CD4-positive, alpha-beta T cell treated with Interleukin-15 for 1 hour (primary cell): ENCODE results near the gene CEACAM7.
"Not testable (repeated sequence)": the region's sequence is repeated elsewhere in the genome, so short reads cannot be mapped to it uniquely, and the experiment has no call there.

Source experiments
- DNase-seq: peaks from one replicate; pipeline ENCODE4 v3.0.0-alpha.2; 2020

Gene CEACAM7

GRCh38 chr19:41699968-41700323 lies 11.9 kb upstream of the CEACAM7 start:
- DNase-seq = no peak

GRCh38 chr19:41699231-41699967 lies 11.3 kb upstream of the CEACAM7 start:
- no peak for DNase-seq

DNA sequence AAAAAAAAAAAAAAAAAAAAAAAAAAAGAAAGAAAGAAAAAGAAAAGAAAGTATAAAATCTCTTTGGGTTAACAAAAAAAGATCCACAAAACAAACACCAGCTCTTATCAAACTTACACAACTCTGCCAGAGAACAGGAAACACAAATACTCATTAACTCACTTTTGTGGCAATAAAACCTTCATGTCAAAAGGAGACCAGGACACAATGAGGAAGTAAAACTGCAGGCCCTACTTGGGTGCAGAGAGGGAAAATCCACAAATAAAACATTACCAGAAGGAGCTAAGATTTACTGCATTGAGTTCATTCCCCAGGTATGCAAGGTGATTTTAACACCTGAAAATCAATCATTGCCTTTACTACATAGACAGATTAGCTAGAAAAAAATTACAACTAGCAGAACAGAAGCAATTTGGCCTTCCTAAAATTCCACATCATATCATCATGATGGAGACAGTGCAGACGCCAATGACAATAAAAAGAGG lies 10.7 kb upstream of the CEACAM7 start:
- DNase-seq = no peak

- DNase-seq = no peak
Measured at GRCh38 chr19:41697198-41697855, 9.3 kb upstream of the CEACAM7 start.

DNA sequence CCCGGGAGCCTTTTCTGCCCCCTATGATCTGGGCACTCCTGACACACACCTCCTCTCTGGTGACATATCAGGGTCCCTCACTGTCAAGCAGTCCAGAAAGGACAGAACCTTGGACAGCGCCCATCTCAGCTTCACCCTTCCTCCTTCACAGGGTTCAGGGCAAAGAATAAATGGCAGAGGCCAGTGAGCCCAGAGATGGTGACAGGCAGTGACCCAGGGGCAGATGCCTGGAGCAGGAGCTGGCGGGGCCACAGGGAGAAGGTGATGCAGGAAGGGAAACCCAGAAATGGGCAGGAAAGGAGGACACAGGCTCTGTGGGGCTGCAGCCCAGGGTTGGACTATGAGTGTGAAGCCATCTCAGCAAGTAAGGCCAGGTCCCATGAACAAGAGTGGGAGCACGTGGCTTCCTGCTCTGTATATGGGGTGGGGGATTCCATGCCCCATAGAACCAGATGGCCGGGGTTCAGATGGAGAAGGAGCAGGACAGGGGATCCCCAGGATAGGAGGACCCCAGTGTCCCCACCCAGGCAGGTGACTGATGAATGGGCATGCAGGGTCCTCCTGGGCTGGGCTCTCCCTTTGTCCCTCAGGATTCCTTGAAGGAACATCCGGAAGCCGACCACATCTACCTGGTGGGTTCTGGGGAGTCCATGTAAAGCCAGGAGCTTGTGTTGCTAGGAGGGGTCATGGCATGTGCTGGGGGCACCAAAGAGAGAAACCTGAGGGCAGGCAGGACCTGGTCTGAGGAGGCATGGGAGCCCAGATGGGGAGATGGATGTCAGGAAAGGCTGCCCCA lies 8.5 kb upstream of the CEACAM7 start:
- DNase-seq = no peak

DNA sequence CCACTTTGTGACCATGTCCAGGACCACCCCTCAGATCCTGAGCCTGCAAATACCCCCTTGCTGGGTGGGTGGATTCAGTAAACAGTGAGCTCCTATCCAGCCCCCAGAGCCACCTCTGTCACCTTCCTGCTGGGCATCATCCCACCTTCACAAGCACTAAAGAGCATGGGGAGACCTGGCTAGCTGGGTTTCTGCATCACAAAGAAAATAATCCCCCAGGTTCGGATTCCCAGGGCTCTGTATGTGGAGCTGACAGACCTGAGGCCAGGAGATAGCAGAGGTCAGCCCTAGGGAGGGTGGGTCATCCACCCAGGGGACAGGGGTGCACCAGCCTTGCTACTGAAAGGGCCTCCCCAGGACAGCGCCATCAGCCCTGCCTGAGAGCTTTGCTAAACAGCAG lies 7.7 kb upstream of the CEACAM7 start:
- DNase-seq = no peak

DNA sequence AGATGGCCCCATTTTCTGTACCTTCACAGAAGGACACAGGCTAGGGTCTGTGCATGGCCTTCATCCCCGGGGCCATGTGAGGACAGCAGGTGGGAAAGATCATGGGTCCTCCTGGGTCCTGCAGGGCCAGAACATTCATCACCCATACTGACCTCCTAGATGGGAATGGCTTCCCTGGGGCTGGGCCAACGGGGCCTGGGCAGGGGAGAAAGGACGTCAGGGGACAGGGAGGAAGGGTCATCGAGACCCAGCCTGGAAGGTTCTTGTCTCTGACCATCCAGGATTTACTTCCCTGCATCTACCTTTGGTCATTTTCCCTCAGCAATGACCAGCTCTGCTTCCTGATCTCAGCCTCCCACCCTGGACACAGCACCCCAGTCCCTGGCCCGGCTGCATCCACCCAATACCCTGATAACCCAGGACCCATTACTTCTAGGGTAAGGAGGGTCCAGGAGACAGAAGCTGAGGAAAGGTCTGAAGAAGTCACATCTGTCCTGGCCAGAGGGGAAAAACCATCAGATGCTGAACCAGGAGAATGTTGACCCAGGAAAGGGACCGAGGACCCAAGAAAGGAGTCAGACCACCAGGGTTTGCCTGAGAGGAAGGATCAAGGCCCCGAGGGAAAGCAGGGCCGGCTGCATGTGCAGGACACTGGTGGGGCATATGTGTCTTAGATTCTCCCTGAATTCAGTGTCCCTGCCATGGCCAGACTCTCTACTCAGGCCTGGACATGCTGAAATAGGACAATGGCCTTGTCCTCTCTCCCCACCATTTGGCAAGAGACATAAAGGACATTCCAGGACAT lies 7.0 kb upstream of the CEACAM7 start:
- DNase-seq = no peak

- no peak for DNase-seq
Measured at GRCh38 chr19:41694196-41694595, 6.1 kb upstream of the CEACAM7 start.

DNA sequence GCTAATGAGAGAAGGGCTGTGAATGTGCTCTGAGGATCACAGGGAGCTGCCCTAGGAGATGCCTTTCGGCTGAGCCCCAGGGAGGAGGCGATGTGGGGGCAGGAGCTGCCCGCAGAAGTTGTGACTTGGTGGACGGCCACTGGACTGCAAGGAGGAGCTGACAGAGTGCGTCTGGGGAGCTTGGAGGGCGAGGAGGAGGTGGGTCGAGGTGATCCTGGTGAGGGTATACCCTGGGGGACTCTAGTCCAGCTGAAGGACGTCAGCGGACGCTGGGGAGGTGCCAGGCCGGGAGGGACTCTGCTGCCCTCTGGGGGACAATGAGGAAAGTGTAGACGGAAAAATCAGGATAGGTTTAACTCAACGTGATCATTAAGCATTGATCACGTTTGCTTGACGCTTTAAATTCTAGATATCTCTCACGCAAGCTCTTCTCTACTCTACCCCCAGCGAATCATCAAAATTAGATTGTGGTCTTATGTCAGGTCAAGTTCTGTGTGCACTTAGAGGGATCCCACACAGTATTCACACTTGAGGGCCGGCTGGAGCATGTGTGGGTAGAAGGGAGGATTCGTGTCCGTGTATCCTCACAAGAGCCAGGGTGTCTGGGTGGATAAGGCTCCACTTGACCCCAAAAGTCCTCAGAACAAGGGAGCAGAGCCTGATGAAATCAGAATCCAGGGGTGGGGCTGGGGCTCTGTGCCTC lies 3.3 kb upstream of the CEACAM7 start:
- DNase-seq = no peak

DNA sequence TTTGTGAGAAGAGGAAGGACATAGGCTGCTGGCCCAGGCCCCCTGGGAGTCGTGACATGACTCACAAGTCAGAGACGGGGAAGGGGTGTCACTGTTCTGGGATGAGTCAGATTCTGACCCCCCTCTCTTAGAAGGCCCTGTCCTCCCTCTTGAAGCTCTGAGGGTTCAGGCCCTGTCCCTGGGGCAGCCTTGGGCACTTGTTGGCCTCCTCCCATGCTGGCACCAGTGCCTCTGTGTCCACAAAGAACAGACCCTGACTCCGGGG lies 2.7 kb upstream of the CEACAM7 start:
- DNase-seq = no peak

DNA sequence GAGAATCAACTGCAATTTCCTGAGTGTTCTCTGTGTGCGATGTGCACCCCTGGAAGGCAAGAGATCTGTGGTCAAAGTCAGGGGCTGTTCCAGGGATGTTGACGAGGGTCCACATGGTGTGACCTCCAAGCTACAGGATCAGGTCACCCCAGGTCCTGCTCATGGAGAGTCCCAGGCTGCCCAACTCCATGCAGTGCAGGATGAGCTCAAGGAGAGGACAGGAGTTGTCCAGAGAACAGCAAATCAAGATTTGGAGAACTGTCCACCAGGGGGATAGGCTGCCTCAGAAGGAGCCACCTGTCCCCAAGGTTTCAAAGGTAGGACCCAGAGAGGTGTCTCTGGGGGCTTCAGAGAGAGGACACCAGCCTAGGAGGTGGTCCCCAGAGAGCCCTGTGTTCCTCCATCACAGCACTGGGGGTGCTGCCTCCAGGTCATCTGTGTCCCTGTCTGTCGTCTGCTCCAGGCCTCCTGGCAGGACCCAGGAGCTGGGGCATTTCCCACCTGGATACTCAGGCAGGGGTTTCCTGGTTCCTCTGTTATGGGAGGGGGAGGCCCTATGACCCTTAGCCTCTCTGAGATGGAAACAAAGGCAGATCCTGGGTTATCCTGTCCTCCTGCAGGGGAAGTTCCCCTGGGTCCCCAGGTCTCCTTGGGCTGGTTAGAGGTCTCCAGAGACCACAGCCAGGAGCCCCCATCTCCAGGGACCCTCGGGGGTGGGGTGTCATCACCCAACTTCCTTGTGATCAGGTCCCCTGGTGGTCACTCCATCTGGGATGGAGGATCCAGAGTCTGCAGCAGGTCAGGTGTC lies 2.1 kb upstream of the CEACAM7 start:
- DNase-seq = no peak

- DNase-seq = no peak
Measured at GRCh38 chr19:41688687-41689086, 617 bp upstream of the CEACAM7 start.

GRCh38 chr19:41687419-41687818 lies 651 bp downstream of the CEACAM7 start:
- DNase-seq = no peak

DNA sequence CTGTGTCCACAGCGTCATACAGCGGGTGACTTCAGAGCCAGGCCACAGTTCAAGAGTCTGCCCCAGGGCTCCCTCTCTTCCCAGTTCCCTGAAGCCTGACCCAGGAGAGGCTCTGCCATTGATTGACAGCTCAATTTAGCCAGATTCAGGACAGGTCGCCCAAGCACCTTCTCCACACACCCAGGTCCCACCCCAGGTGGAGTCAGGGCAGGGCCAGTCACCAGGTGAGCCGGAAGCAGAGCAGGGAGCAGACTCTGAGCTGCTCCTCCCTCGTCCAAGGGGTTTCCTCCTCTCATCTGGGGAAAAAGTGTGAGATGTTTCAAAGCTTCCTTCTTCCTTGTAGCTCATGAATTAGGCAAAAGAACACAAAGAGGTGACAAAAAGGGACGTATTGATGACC lies 5.6 kb downstream of the CEACAM7 start:
- no peak for DNase-seq

DNA sequence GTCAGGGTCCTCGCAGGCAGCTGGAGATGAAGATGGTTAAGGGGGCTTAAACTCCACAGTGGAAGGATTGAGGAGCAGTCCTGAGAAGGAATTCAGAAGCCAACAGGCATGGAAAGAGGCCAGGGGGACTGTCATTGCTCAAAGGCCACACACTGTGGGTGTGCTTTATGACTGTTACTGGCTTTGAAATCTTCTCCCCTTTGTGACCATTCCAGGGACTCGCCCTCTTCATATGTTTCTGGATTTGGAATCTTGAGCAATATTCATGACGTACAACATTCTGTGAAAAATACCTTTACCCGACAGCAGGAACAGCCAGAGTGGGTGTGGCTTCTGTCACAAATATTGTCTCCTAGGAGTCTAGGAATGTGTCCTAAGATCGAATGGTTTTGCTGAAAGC lies 16.6 kb downstream of the CEACAM7 start:
- no peak for DNase-seq

- no peak for DNase-seq
Measured at GRCh38 chr19:41670755-41671154, 17.3 kb downstream of the CEACAM7 start.

DNA sequence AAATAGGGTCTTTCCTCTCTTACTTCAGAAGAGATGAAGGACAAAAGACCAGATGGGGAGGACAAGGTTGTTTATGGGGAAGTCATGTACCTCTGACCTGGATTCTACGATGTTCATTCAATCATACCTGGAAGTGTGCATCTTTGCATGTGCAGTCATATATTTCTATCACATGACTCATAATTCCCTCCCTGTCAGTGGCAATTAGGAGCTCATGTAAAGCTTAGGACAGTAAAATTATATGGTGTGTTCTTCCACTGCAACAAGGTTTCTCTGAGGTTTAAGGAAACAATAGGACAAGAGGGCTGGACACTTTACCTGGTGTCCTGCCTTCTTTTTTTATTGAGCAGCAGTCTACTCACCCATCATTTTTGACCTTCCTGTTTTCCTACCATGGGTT lies 19.8 kb downstream of the CEACAM7 start:
- DNase-seq = no peak

- DNase-seq = no peak
Measured at GRCh38 chr19:41666075-41666474, 22.0 kb downstream of the CEACAM7 start.

- no peak for DNase-seq
Measured at GRCh38 chr19:41657157-41657556, 30.9 kb downstream of the CEACAM7 start.

- DNase-seq = not testable (repeated sequence)
Measured at GRCh38 chr19:41656756-41657155, 31.3 kb downstream of the CEACAM7 start.

- DNase-seq = no peak
Measured at GRCh38 chr19:41652250-41652649, 35.8 kb downstream of the CEACAM7 start.

DNA sequence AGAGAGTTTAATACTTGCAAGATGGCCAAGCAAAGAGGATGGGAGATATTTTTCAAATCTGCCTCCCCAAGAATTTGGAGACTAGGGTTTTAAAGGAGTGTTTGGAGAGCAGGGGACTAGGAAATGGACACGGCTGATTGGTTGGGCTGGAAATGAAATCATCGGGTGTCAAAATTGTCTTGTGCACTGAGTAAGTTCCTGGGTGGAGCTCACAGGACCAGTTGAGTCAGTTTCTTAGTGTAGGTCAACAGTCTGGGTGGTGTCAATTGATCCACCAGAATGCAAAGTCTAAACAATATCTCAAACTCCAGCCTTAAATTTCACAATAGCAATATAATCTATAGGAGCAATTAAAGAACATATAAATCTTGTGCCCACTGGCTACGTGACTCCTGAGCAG lies 38.2 kb downstream of the CEACAM7 start:
- DNase-seq = no peak
